Measurements from ENCODE around the gene CPLX4. TPM values are rescaled to one million over a fixed set of nuclear protein-coding genes. Genes with fewer than 3 reads are reported as not detected.

Gene CPLX4
- total RNA-seq, 2 donors from 2014 or later: not detected

DNA sequence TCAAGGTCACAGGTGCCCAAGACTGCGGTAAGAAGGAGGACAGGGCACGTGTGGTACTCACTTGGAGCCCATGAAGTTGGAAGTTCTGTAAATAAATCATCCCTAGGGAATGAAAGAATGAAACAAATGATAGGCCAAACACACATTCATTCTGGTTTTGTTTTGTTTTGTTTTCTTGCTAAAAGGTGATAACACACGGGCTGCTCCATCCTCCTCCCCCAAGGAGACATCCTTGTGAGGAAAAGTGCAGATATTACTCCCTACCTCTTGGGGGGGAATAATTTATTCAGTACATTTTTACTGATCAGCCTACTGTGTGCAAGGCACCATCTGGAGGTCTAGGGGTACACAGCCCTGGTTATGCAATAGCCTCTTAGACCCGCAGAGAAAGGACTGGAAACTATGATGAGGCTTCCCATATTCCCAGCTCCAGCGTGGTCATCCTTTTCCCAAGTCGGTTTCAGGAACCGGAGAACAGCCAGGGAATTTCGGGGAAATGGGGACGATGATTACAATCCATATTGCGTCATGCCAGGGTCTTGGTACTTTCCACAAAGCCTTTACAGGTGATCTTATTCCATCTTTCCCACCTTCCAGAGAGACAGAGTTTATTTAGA is 51.5 kb downstream of the CPLX4 start:
- Histone ChIP-seq H3K36me3 (no peaks in the 10 kb centered on the region), H3K27me3 (replicated peaks; ENCODE audit: insufficient read depth) (peaks cover 25% of the 10 kb centered on the region), H3K9me3 (no peaks in the 10 kb centered on the region), H3K27ac (no peak overlapping the region), H3K4me3 (no peak overlapping the region), H3K4me1 (ENCODE audit: control insufficient read depth in 1 of 2, low read depth in 2 of 2) (peaks cover 4 to 15% of the 10 kb centered on the region in 2 donors)
- TF ChIP-seq, protein P1, sequence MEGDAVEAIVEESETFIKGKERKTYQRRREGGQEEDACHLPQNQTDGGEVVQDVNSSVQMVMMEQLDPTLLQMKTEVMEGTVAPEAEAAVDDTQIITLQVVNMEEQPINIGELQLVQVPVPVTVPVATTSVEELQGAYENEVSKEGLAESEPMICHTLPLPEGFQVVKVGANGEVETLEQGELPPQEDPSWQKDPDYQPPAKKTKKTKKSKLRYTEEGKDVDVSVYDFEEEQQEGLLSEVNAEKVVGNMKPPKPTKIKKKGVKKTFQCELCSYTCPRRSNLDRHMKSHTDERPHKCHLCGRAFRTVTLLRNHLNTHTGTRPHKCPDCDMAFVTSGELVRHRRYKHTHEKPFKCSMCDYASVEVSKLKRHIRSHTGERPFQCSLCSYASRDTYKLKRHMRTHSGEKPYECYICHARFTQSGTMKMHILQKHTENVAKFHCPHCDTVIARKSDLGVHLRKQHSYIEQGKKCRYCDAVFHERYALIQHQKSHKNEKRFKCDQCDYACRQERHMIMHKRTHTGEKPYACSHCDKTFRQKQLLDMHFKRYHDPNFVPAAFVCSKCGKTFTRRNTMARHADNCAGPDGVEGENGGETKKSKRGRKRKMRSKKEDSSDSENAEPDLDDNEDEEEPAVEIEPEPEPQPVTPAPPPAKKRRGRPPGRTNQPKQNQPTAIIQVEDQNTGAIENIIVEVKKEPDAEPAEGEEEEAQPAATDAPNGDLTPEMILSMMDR (IDR thresholded peaks at IDR 0.05): no peak
- ATAC-seq (ENCODE audit: insufficient number of reproducible peaks, low FRiP score, low read depth): no peak
- DNase-seq (ENCODE audit: low spot score): no peak

DNA sequence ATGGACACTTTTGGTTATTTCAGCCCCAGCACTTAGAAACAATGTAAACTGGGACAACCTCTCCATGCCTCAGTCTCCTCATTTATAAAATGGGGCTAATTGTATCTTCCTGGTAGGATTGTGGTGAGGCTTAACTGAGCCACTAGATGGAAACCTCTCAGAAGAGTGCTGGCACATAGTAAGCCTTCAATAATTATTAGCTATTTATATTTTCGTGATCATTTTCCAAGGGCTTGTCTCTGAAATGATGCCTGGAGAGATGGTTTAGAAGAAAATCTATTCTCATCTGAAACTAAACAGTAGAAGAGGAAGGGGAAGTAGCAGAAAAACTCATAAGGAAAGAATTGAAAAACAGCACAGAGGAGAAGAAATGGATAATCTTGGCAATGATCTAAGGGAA is 52.0 kb downstream of the CPLX4 start:
- Histone ChIP-seq H3K4me3 (no peak overlapping the region), H3K9me3 (no peaks in the 10 kb centered on the region), H3K36me3 (no peaks in the 10 kb centered on the region), H3K27me3 (replicated peaks; ENCODE audit: insufficient read depth) (peaks cover 20% of the 10 kb centered on the region), H3K4me1 (ENCODE audit: control insufficient read depth in 1 of 2, low read depth in 2 of 2) (peaks cover 4 to 14% of the 10 kb centered on the region in 2 donors), H3K27ac (no peak overlapping the region)
- TF ChIP-seq, protein P1 (IDR thresholded peaks at IDR 0.05): no peak
- ATAC-seq (ENCODE audit: insufficient number of reproducible peaks, low FRiP score, low read depth) (no peak), DNase-seq (ENCODE audit: low spot score) (no peak)

DNA sequence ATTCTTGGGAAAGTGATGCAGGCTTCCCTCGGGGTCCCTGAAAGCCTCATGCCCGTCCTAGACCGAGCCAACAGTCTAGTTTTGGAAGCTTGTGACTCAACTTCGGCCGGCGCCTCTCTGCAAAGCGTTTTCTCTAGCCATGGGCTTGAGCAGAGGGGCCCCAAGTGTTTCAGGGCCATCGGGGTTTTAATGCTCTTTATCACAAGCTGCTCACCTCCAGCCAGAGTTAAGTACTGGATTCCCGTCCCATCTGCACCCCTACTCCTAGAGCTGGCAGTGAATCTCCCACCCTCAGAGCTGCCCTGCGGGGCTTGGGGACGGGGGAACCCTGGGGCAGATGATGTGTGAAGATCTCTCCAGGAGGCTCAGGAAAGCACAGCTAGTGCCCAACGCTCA is 52.5 kb downstream of the CPLX4 start:
- DNase-seq (ENCODE audit: low spot score): no peak
- Histone ChIP-seq H3K36me3 (no peaks in the 10 kb centered on the region), H3K27me3 (replicated peaks; ENCODE audit: insufficient read depth) (peaks cover 20% of the 10 kb centered on the region), H3K27ac (no peak overlapping the region), H3K4me3 (no peak overlapping the region), H3K4me1 (ENCODE audit: control insufficient read depth in 1 of 2, low read depth in 2 of 2) (peaks cover 4 to 14% of the 10 kb centered on the region in 2 donors), H3K9me3 (no peaks in the 10 kb centered on the region)
- TF ChIP-seq, protein P1 (IDR thresholded peaks at IDR 0.05): no peak
- ATAC-seq (ENCODE audit: insufficient number of reproducible peaks, low FRiP score, low read depth): no peak

DNA sequence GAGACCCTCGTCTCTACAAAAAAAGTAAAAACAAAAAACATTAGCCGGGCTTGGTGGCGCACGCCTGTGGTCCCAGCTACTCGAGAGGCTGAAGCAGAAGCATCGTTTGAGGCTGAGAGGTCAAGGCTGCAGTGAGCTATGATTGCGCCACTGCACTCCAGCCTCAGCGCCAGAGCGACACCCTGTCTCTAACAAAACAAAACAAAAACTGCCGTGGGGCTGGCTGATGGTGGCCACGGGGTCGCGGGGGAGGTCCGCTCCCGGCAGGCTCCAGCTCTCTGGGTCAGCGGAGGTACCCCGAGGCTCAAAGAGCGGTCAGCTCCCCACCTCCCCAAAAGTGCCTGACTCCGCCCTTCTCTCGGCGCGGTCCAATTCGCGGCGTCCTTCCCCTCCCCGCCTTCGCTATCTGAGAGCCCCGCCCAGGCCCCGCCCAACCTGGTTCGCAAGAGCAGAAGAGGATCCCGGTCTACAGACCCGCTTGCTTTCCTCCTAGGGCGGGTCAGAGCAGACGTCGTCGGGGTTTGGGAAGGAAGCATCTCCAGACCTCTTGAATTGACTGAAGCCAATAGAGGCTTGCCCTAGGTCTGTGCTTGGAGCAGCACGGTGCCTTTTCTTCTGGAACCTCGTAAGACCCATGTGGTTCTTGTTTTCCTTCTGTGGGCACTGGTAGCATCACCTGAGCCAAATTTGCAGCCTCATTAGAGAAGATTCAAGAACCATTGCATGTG is 53.0 kb downstream of the CPLX4 start:
- TF ChIP-seq, protein P1 (IDR thresholded peaks at IDR 0.05): no peak
- no peaks in the 10 kb centered on the region for H3K9me3 ChIP-seq
- peak overlapping the region; percentile 50 for H3K4me3 ChIP-seq
- peaks cover 15% of the 10 kb centered on the region for H3K27me3 ChIP-seq (replicated peaks; ENCODE audit: insufficient read depth)
- DNase-seq (ENCODE audit: low spot score) (no peak), ATAC-seq (ENCODE audit: insufficient number of reproducible peaks, low FRiP score, low read depth) (no peak)
- no peak overlapping the region for H3K27ac ChIP-seq
- H3K4me1 ChIP-seq (ENCODE audit: control insufficient read depth in 1 of 2, low read depth in 2 of 2): peaks cover 4 to 14% of the 10 kb centered on the region in 2 donors
- no peaks in the 10 kb centered on the region for H3K36me3 ChIP-seq

DNA sequence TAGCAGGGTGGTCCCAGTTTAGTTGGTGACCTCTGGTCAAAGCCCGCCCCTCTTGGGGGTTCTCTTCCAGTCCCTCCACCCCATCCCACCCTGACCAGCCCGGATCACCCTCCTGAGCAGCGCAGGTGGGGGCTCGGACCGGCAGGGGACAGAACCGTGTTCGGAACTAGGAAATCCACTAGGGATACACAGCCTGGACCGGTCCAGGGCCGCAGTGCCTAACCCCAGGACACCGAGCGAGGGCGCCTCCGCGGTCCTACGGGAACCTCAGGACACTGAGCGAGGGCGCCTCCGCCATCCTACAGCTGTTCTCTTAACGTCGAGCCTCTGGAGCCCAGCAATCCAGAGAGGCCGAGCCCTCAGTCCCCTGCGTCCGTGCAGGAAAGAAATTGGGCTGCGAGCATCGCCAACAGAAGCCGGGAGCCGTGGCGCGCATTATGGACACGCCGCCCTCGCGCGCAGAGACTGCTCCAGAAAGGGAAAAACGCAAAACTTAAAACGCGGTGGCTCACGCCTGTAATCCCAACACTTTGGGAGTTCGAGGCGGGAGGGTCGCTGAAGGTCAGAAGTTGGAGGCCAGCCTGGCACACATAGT is 53.7 kb downstream of the CPLX4 start:
- peaks cover 10% of the 10 kb centered on the region for H3K27me3 ChIP-seq (replicated peaks; ENCODE audit: insufficient read depth)
- ATAC-seq (ENCODE audit: insufficient number of reproducible peaks, low FRiP score, low read depth): no peak
- no peaks in the 10 kb centered on the region for H3K9me3 ChIP-seq
- no peaks in the 10 kb centered on the region for H3K36me3 ChIP-seq
- TF ChIP-seq, protein P1 (IDR thresholded peaks at IDR 0.05): no peak
- DNase-seq (ENCODE audit: low spot score): no peak
- peaks cover 4 to 14% of the 10 kb centered on the region in 2 donors for H3K4me1 ChIP-seq (ENCODE audit: control insufficient read depth in 1 of 2, low read depth in 2 of 2)
- peak overlapping the region; percentile 50 for H3K4me3 ChIP-seq
- no peak overlapping the region for H3K27ac ChIP-seq
